Epithelial cell of proximal tubule (primary cell): ENCODE results near the gene PCDHB16. TPM values are rescaled to one million over a fixed set of nuclear protein-coding genes. Genes with fewer than 3 reads are reported as not detected.
A peak's percentile ranks its signal among the peaks of the same experiment; 100 is the strongest.
"Not testable (repeated sequence)": the region's sequence is repeated elsewhere in the genome, so short reads cannot be mapped to it uniquely, and the experiment has no call there.

Experiments
- DNase-seq: peaks from one replicate; pipeline ENCODE4 v3.0.0-alpha.2; 2011; ENCODE audit warnings: low read depth
- H3K4me3 ChIP-seq: 2 replicates; pipeline ENCODE4 v1.5.1; 2011; ENCODE audit warnings: low read depth, mild to moderate bottlenecking, low read length
- CTCF ChIP-seq: conservative IDR thresholded peaks from 2 replicates; pipeline ENCODE4 v1.5.1; 2012; ENCODE audit warnings: low read depth, mild to moderate bottlenecking, low read length
- total RNA-seq: library from RNA; depleted of rRNA; stranded (reverse); fragments of >200 nt; gene quantifications from 2 replicates; pipeline ENCODE4 v1.2.3, GENCODE V29; 2015

Gene PCDHB16
- total RNA-seq, 1 donor from 2014 or later: under 0.01 TPM

- H3K4me3 ChIP-seq: peak within 1 kb of the TSS; percentile 38
- TF ChIP-seq CTCF: peak; percentile 32
- DNase-seq: no peak
These were observed 41.1 kb downstream of the PCDHB16 start, which contains the start of gene PCDHB14 for GRCh38 chr5:141223112-141223783. PCDHB14 (plus strand) TSS chr5:141223343; CDS start chr5:141223506, 163 bp downstream.

GRCh38 chr5:141224844-141225243 lies 42.7 kb downstream of the PCDHB16 start:
- not testable (repeated sequence) for H3K4me3 ChIP-seq, DNase-seq

- not testable (repeated sequence) for DNase-seq, H3K4me3 ChIP-seq
These were observed 43.2 kb downstream of the PCDHB16 start for GRCh38 chr5:141225421-141225820.

GRCh38 chr5:141234109-141234667 lies 52.0 kb downstream of the PCDHB16 start:
- DNase-seq: no peak
- no peak overlapping the region for H3K4me3 ChIP-seq

More at GRCh38 chr5:141234109-141234667, 52.0 kb downstream of the PCDHB16 start:
- TF ChIP-seq CTCF: peak; percentile 17

Other genes with a start within 250 kb of the PCDHB16 start
- not detected in 2 replicates for gene PCDHAC2, start 215.9 kb upstream of the PCDHB16 start, total RNA-seq
- gene PCDHB1, start 131.0 kb upstream of the PCDHB16 start, total RNA-seq: not detected in 2 replicates
- under 0.01 and 0.17 TPM in 2 replicates for gene PCDHB2, start 87.8 kb upstream of the PCDHB16 start, total RNA-seq
- gene PCDHB3, start 81.9 kb upstream of the PCDHB16 start, total RNA-seq: 0.22 and 0.23 TPM in 2 replicates
- not detected in 2 replicates for gene PCDHB4, start 60.6 kb upstream of the PCDHB16 start, total RNA-seq
- 0.22 and 0.63 TPM in 2 replicates for gene PCDHB5, start 47.2 kb upstream of the PCDHB16 start, total RNA-seq
- not detected in 2 replicates for gene PCDHB6, start 32.3 kb upstream of the PCDHB16 start, total RNA-seq
- gene PCDHB7, start 9.7 kb upstream of the PCDHB16 start, total RNA-seq: not detected in 2 replicates
- not detected in 2 replicates for gene PCDHB8, start 4.6 kb upstream of the PCDHB16 start, total RNA-seq
- not detected in 2 replicates for gene PCDHB9, start 4.8 kb downstream of the PCDHB16 start, total RNA-seq
- gene PCDHB10, start 10.0 kb downstream of the PCDHB16 start, total RNA-seq: under 0.01 TPM in 1 of 2 replicates, not detected in the other
- gene PCDHB11, start 17.2 kb downstream of the PCDHB16 start, total RNA-seq: 0.06 and 0.07 TPM in 2 replicates
- not detected in 2 replicates for gene PCDHB12, start 26.3 kb downstream of the PCDHB16 start, total RNA-seq
- 0.23 and 0.29 TPM in 2 replicates for gene PCDHB13, start 31.5 kb downstream of the PCDHB16 start, total RNA-seq
- under 0.01 and 0.23 TPM in 2 replicates for gene PCDHB14, start 41.0 kb downstream of the PCDHB16 start, total RNA-seq
- 0.07 and 0.29 TPM in 2 replicates for gene PCDHB15, start 63.0 kb downstream of the PCDHB16 start, total RNA-seq
- gene SLC25A2, start 121.7 kb downstream of the PCDHB16 start, total RNA-seq: 0.29 TPM in 1 of 2 replicates, not detected in the other
- gene TAF7, start 138.4 kb downstream of the PCDHB16 start, total RNA-seq: 40.6 and 41.0 TPM in 2 replicates
- 0.29 and 0.75 TPM in 2 replicates for gene PCDHGA1, start 148.1 kb downstream of the PCDHB16 start, total RNA-seq
- 0.23 and 0.72 TPM in 2 replicates for gene PCDHGA2, start 156.4 kb downstream of the PCDHB16 start, total RNA-seq
- gene PCDHGA3, start 161.4 kb downstream of the PCDHB16 start, total RNA-seq: 0.36 and 0.52 TPM in 2 replicates
- 0.12 and 0.29 TPM in 2 replicates for gene PCDHGB1, start 167.7 kb downstream of the PCDHB16 start, total RNA-seq
- 0.22 and 0.92 TPM in 2 replicates for gene PCDHGA4, start 172.6 kb downstream of the PCDHB16 start, total RNA-seq
- gene PCDHGB2, start 177.6 kb downstream of the PCDHB16 start, total RNA-seq: 0.43 and 0.98 TPM in 2 replicates
- 0.14 and 0.63 TPM in 2 replicates for gene PCDHGA5, start 181.8 kb downstream of the PCDHB16 start, total RNA-seq
- gene PCDHGB3, start 187.9 kb downstream of the PCDHB16 start, total RNA-seq: 0.14 and 1.1 TPM in 2 replicates
- 0.35 and 0.36 TPM in 2 replicates for gene PCDHGA6, start 191.5 kb downstream of the PCDHB16 start, total RNA-seq
- 0.23 and 0.29 TPM in 2 replicates for gene PCDHGA7, start 200.4 kb downstream of the PCDHB16 start, total RNA-seq
- gene PCDHGB4, start 205.3 kb downstream of the PCDHB16 start, total RNA-seq: 1.7 and 4.7 TPM in 2 replicates
- 0.14 and 1.0 TPM in 2 replicates for gene PCDHGA8, start 210.2 kb downstream of the PCDHB16 start, total RNA-seq
- 4.0 and 6.5 TPM in 2 replicates for gene PCDHGB5, start 215.6 kb downstream of the PCDHB16 start, total RNA-seq
- 1.1 and 1.9 TPM in 2 replicates for gene PCDHGA9, start 220.4 kb downstream of the PCDHB16 start, total RNA-seq
- gene PCDHGB6, start 225.6 kb downstream of the PCDHB16 start, total RNA-seq: 1.4 and 3.4 TPM in 2 replicates
- 0.58 and 1.9 TPM in 2 replicates for gene PCDHGA10, start 230.6 kb downstream of the PCDHB16 start, total RNA-seq
- 0.65 and 2.8 TPM in 2 replicates for gene PCDHGB7, start 235.3 kb downstream of the PCDHB16 start, total RNA-seq
- 2.6 and 2.7 TPM in 2 replicates for gene PCDHGA11, start 238.7 kb downstream of the PCDHB16 start, total RNA-seq
- gene PCDHGA12, start 248.1 kb downstream of the PCDHB16 start, total RNA-seq: 1.8 and 1.9 TPM in 2 replicates